ENCODE measurements around the gene CAPZB.
"Not testable (repeated sequence)": the region's sequence is repeated elsewhere in the genome, so short reads cannot be mapped to it uniquely, and the experiment has no call there.

The CAPZB gene

GRCh38 chr1:19485362-19486187 lies at the start of gene CAPZB:
Gene CAPZB (minus strand): TSS chr1:19485539. CDS start chr1:19485438, 101 bp downstream.
- DNase-seq, result peak; percentile 94

GRCh38 chr1:19534281-19534680 lies 48.9 kb upstream of the CAPZB start:
- DNase-seq, result no peak

- no peak for DNase-seq
These were observed 48.3 kb upstream of the CAPZB start for GRCh38 chr1:19533626-19534025.

- no peak for DNase-seq
These were observed 47.2 kb upstream of the CAPZB start for GRCh38 chr1:19532519-19532918.

- DNase-seq, result no peak
These were observed 44.3 kb upstream of the CAPZB start for GRCh38 chr1:19529664-19530063.

- DNase-seq, result no peak
These were observed 43.1 kb upstream of the CAPZB start for GRCh38 chr1:19528438-19528837.

- no peak for DNase-seq
These were observed 40.5 kb upstream of the CAPZB start for GRCh38 chr1:19525607-19526545.

- DNase-seq, result no peak
These were observed 39.5 kb upstream of the CAPZB start for GRCh38 chr1:19524791-19525190.

GRCh38 chr1:19522570-19522969 lies 37.2 kb upstream of the CAPZB start:
- not testable (repeated sequence) for DNase-seq

- DNase-seq, result no peak
These were observed 36.1 kb upstream of the CAPZB start for GRCh38 chr1:19521411-19521810.

- DNase-seq, result no peak
These were observed 31.7 kb upstream of the CAPZB start for GRCh38 chr1:19517017-19517416.

- no peak for DNase-seq
These were observed 29.9 kb upstream of the CAPZB start for GRCh38 chr1:19515201-19515600.

- DNase-seq, result no peak
These were observed 29.1 kb upstream of the CAPZB start for GRCh38 chr1:19514391-19514831.

GRCh38 chr1:19512545-19512944 lies 27.2 kb upstream of the CAPZB start:
- no peak for DNase-seq

GRCh38 chr1:19511116-19511515 lies 25.8 kb upstream of the CAPZB start:
- no peak for DNase-seq

- not testable (repeated sequence) for DNase-seq
These were observed 24.3 kb upstream of the CAPZB start for GRCh38 chr1:19509647-19510046.

GRCh38 chr1:19507516-19507915 lies 22.2 kb upstream of the CAPZB start:
- no peak for DNase-seq

- peak; percentile 15 for DNase-seq
These were observed 20.5 kb upstream of the CAPZB start for GRCh38 chr1:19505693-19506457.

- DNase-seq, result peak; percentile 8
These were observed 19.7 kb upstream of the CAPZB start for GRCh38 chr1:19504796-19505692.

GRCh38 chr1:19502284-19502683 lies 16.9 kb upstream of the CAPZB start:
- not testable (repeated sequence) for DNase-seq

- not testable (repeated sequence) for DNase-seq
These were observed 14.5 kb upstream of the CAPZB start for GRCh38 chr1:19499887-19500286.

- DNase-seq, result not testable (repeated sequence)
These were observed 12.1 kb upstream of the CAPZB start for GRCh38 chr1:19497443-19497842.
